Stimulated activated CD8-positive, alpha-beta memory T cell treated with anti-CD3 and anti-CD28 coated beads, Interleukin-7, amount 100 ng/mL, for 1 hour (primary cell): ENCODE results near the gene ARAP1.

Source experiments
- DNase-seq, 2 donors: peaks; one replicate each; pipeline ENCODE4 v3.0.0-alpha.2; 2020; ENCODE audit warnings: low read depth in 2 of 2

Gene ARAP1

DNA sequence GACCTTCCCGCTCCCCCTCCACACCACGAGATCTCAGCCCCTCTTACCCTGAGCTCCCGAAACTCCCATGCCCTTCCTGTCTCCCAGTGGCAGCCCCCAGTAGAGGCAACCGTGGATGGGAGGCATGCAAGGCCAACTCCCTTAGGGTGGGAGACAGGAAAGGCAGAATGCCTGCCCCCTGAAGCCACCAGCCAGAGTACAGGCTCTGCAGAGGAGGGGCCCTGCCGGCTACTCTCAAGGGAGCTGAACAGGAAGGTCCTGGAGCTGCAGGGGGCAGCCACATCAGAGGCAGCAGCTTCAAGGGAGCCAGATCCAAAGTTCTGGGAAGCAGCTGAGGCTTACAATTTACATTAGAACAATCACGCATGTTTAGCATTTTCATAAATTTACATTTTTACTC, 116.3 kb downstream of the ARAP1 start:
- DNase-seq: no peak

DNA sequence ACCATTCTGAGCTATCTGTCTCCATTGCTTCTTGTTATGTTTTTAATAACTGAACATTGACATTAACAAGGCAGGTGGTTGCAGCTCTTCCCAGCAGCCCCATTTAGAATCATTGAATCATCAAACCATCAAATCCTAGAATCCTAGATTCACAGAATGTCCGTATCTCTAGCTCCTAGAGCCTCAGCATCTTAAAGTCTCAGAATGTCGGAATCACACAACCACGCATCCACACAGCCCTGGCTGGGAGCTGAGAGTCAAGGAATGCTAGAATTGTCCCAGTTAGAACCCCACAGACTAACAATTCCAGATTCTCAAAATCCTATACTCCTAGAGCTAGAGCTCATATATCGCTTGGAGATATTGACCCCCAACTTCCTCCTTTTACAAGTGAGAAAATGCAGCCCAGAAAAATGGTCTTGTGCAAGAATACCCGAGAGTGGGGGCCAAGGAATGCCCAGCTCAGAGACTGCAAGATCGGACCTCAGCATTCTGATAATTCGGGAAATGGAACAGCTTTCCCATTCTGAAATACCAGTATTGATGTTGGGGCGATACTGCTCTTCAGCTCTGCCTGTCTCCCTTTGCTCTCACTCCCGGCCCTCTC, 116.8 kb downstream of the ARAP1 start:
- no peak for DNase-seq
